HepG2 (cell line): ENCODE measurements around the gene CHMP6. TPM values are rescaled to one million over a fixed set of nuclear protein-coding genes. Genes with fewer than 3 reads are reported as not detected.
A peak's percentile ranks its signal among the peaks of the same experiment; 100 is the strongest.

Experiments
- ARID2 ChIP-seq: sonication (generic); formaldehyde crosslinking; IDR thresholded peaks from 2 replicates; pipeline ENCODE4 v1.8.1; 2022; ENCODE audit warnings: mild to moderate bottlenecking, missing genetic modification reagents, borderline replicate concordance
- CBFB ChIP-seq: sonication (generic); formaldehyde crosslinking; IDR thresholded peaks from 2 replicates; pipeline ENCODE4 v1.4.0; 2020; ENCODE audit warnings: missing genetic modification reagents
- CCDC6 ChIP-seq: sonication (generic); formaldehyde crosslinking; IDR thresholded peaks from 2 replicates; pipeline ENCODE4 v1.8.1; 2022; ENCODE audit warnings: mild to moderate bottlenecking, missing genetic modification reagents, moderate library complexity
- CHD2 ChIP-seq: IDR thresholded peaks from 2 replicates; pipeline ENCODE4 v1.6.1; 2011; ENCODE audit warnings: low read depth, low read length, improper control_type of control experiment
- FOSL2 ChIP-seq: sonication (generic); formaldehyde crosslinking; IDR thresholded peaks from 2 replicates; pipeline ENCODE4 v1.4.0; 2020; ENCODE audit warnings: missing genetic modification reagents
- GABPA ChIP-seq, 2 experiments: IDR thresholded peaks; 2 replicates each; pipeline ENCODE4 v1.6.1; 2011 to 2016; ENCODE audit warnings: low read depth in 2 of 2, low read length in 1 of 2, missing biosample characterization in 1 of 2, missing genetic modification characterization in 1 of 2
- JDP2 ChIP-seq: sonication (generic); formaldehyde crosslinking; IDR thresholded peaks from 2 replicates; pipeline ENCODE4 v1.8.1; 2022; ENCODE audit warnings: missing genetic modification reagents, borderline replicate concordance
- MAFG ChIP-seq: sonication (generic); formaldehyde crosslinking; IDR thresholded peaks from 2 replicates; pipeline ENCODE4 v1.5.1; 2020; ENCODE audit warnings: mild to moderate bottlenecking, missing genetic modification reagents
- NFYC ChIP-seq: IDR thresholded peaks from 2 replicates; pipeline ENCODE4 v1.6.1; 2016; ENCODE audit warnings: missing genetic modification reagents, missing compliant biosample characterization
- PTBP1 ChIP-seq: fragments of 200-400 bp; formaldehyde crosslinking; IDR thresholded peaks from 2 replicates; pipeline ENCODE4 v1.6.1; 2018; ENCODE audit warnings: low read length, low read depth; ENCODE audit not compliant: poor library complexity, severe bottlenecking
- RORA ChIP-seq: sonication (generic); formaldehyde crosslinking; IDR thresholded peaks from 2 replicates; pipeline ENCODE4 v1.5.0; 2020; ENCODE audit warnings: mild to moderate bottlenecking, missing genetic modification reagents, moderate library complexity
- SP1 ChIP-seq, 2 experiments: fragments of 450-650 bp in 1 of 2; sonication (generic) in 1 of 2; formaldehyde crosslinking in 1 of 2; IDR thresholded peaks; 2 replicates each; pipeline versions ENCODE4 v1.4.0 to v1.6.1; 2016 to 2020; ENCODE audit warnings: missing genetic modification reagents in 1 of 2
- TCF7 ChIP-seq: sonication (generic); IDR thresholded peaks from 2 replicates; pipeline ENCODE4 v1.6.1; 2016; ENCODE audit warnings: antibody characterized with exemption, low read depth
- ZBTB42 ChIP-seq: sonication (generic); formaldehyde crosslinking; IDR thresholded peaks from 2 replicates; pipeline ENCODE4 v1.5.0; 2020; ENCODE audit warnings: mild to moderate bottlenecking, missing genetic modification reagents
- ZNF10 ChIP-seq: sonication (generic); formaldehyde crosslinking; IDR thresholded peaks from 2 replicates; pipeline ENCODE4 v1.4.0; 2020; ENCODE audit warnings: mild to moderate bottlenecking, low read depth, missing genetic modification reagents, borderline replicate concordance
- ZNF253 ChIP-seq: sonication (generic); formaldehyde crosslinking; IDR thresholded peaks from 2 replicates; pipeline ENCODE4 v1.8.0; 2022; ENCODE audit warnings: mild to moderate bottlenecking, missing genetic modification reagents, borderline replicate concordance
- ZNF263 ChIP-seq: sonication (generic); formaldehyde crosslinking; IDR thresholded peaks from 2 replicates; pipeline ENCODE4 v1.4.0; 2020; ENCODE audit warnings: missing genetic modification reagents
- ZNF431 ChIP-seq: sonication (generic); formaldehyde crosslinking; IDR thresholded peaks from 2 replicates; pipeline ENCODE4 v1.9.0; 2022; ENCODE audit warnings: missing genetic modification reagents, low read depth, mild to moderate bottlenecking, borderline replicate concordance
- ZNF441 ChIP-seq: sonication (generic); formaldehyde crosslinking; IDR thresholded peaks from 2 replicates; pipeline ENCODE4 v1.7.0; 2021; ENCODE audit warnings: missing genetic modification reagents, borderline replicate concordance
- ZNF644 ChIP-seq: IDR thresholded peaks from 2 replicates; pipeline ENCODE4 v1.6.1; 2016; ENCODE audit warnings: low read depth
- ZNF678 ChIP-seq: sonication (generic); formaldehyde crosslinking; IDR thresholded peaks from 2 replicates; pipeline ENCODE4 v1.4.0; 2020; ENCODE audit warnings: mild to moderate bottlenecking, missing genetic modification reagents
- ZNF883 ChIP-seq: sonication (generic); formaldehyde crosslinking; IDR thresholded peaks from 2 replicates; pipeline ENCODE4 v1.5.1; 2020; ENCODE audit warnings: mild to moderate bottlenecking, missing genetic modification reagents; ENCODE audit errors: not compliant biosample characterization
- polyA plus RNA-seq, 8 experiments: library from polyadenylated mRNA; depleted of rRNA in 3 of 8; stranded (reverse) in 7 of 8; unstranded in 1 of 8; fragments of >200 nt; fragmentation: Illumina TruSeq in 4 of 8; extraction: Trizol in 4 of 8; gene quantifications; 2 replicates each; pipeline versions ENCODE4 v1.2.1 to v1.2.3, GENCODE V29; 2011 to 2016; ENCODE audit warnings: low read depth in 4 of 8, missing spikeins in 1 of 8, mixed read lengths in 1 of 8; ENCODE audit not compliant: insufficient read depth in 1 of 8
- total RNA-seq, 5 experiments: library from RNA; depleted of rRNA; stranded (reverse); fragments of >200 nt; fragmentation: Illumina TruSeq; extraction: Trizol; gene quantifications; 2 replicates each; pipeline ENCODE4 v1.2.3, GENCODE V29; 2016; ENCODE audit warnings: low read depth in 1 of 5
- TF ChIP-seq, protein P1 (sequence below): sonication (generic); formaldehyde crosslinking; IDR thresholded peaks from 2 replicates; pipeline ENCODE4 v1.4.0; 2020; ENCODE audit warnings: missing genetic modification reagents
- TF ChIP-seq, protein P2 (sequence below): sonication (generic); formaldehyde crosslinking; IDR thresholded peaks from 2 replicates; pipeline ENCODE4 v1.4.0; 2020; ENCODE audit warnings: missing genetic modification reagents, low read depth, mild to moderate bottlenecking, borderline replicate concordance

The CHMP6 gene
- total and polyA plus RNA-seq, 2 of the 13 experiments (the other 11 are each of a cell fraction or from before 2014, with no cell fraction given), result 11.1 to 24.2 TPM

- TF ChIP-seq ZNF678 (CRISPR knock-in tag), result 0 out of 2 replicates have a peak, but pooled peaks have one; percentile 47
- TF ChIP-seq, protein P1, sequence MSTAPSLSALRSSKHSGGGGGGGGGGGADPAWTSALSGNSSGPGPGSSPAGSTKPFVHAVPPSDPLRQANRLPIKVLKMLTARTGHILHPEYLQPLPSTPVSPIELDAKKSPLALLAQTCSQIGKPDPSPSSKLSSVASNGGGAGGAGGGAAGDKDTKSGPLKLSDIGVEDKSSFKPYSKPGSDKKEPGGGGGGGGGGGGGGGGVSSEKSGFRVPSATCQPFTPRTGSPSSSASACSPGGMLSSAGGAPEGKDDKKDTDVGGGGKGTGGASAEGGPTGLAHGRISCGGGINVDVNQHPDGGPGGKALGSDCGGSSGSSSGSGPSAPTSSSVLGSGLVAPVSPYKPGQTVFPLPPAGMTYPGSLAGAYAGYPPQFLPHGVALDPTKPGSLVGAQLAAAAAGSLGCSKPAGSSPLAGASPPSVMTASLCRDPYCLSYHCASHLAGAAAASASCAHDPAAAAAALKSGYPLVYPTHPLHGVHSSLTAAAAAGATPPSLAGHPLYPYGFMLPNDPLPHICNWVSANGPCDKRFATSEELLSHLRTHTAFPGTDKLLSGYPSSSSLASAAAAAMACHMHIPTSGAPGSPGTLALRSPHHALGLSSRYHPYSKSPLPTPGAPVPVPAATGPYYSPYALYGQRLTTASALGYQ (CRISPR knock-in tag), result no peak
- no peak for TF ChIP-seq NFYC (CRISPR knock-in tag)
- no peak for TF ChIP-seq SP1 (IDR thresholded peaks at IDR 0.05)
- TF ChIP-seq SP1 (CRISPR knock-in tag; IDR thresholded peaks at IDR 0.05), result no peak
- TF ChIP-seq ZNF441 (CRISPR knock-in tag), result no peak
- TF ChIP-seq GABPA (IDR thresholded peaks at IDR 0.05; ENCODE audit: low read depth, low read length), result no peak
- no peak for TF ChIP-seq GABPA (CRISPR knock-in tag; IDR thresholded peaks at IDR 0.05; ENCODE audit: low read depth)
- TF ChIP-seq, protein P2, sequence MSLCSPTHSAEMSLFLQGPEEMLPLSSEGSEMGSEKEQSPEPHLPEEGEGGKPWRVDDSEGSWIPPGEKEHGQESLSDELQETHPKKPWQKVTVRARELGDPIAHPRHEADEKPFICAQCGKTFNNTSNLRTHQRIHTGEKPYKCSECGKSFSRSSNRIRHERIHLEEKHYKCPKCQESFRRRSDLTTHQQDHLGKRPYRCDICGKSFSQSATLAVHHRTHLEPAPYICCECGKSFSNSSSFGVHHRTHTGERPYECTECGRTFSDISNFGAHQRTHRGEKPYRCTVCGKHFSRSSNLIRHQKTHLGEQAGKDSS (CRISPR knock-in tag), result peak; percentile 86
- no peak for TF ChIP-seq ZNF263 (CRISPR knock-in tag)
- no peak for TF ChIP-seq CCDC6 (CRISPR knock-in tag)
- TF ChIP-seq FOSL2 (CRISPR knock-in tag), result no peak
- TF ChIP-seq ZNF10 (CRISPR knock-in tag), result no peak
- TF ChIP-seq ZNF644 (CRISPR knock-in tag), result no peak
- no peak for TF ChIP-seq ARID2
- TF ChIP-seq TCF7, result no peak
- no peak for TF ChIP-seq ZNF431 (CRISPR knock-in tag)
- no peak for TF ChIP-seq CHD2
- TF ChIP-seq CBFB (CRISPR knock-in tag), result no peak
- no peak for TF ChIP-seq RORA
- TF ChIP-seq ZNF883 (CRISPR knock-in tag), result peak; percentile 53
- TF ChIP-seq ZBTB42 (CRISPR knock-in tag), result 0 out of 2 replicates have a peak, but pooled peaks have one; percentile 18
- no peak for TF ChIP-seq JDP2 (CRISPR knock-in tag)
- no peak for TF ChIP-seq PTBP1
- no peak for TF ChIP-seq MAFG (CRISPR knock-in tag)
- no peak; the same call in 1 of the 2 replicates for TF ChIP-seq ZNF253 (CRISPR knock-in tag)
These were observed 51.7 kb downstream of the CHMP6 start (continued) for GRCh38 chr17:81043319-81043724.
